Measurements from ENCODE around the gene FBN3. TPM values are rescaled to one million over a fixed set of nuclear protein-coding genes. Genes with fewer than 3 reads are reported as not detected.

Gene FBN3
- total RNA-seq, 4 donors from 2014 or later = 0.15 TPM; not detected in 3

DNA sequence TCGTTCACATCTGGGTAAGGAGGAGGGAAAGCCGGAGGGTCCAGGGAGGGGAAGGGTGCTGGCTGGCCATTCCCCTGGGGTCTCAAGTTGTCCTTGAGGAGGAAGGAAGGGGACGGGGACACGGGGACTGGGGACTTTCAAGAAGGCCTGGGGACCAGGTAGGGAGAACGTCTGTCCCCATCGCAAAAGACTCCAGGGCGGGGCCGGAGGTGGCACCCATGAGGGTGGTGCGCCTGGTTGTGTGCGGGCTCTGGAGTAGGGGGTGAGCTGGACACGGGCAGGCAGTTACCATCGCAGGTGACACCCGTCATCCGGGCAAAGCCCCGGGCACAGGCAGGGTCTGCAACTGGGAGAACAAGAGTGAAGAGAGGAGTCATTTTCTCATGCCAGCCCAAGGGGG is 23.4 kb downstream of the FBN3 start:
- H3K4me1 ChIP-seq = no peaks in the 10 kb centered on the region
- H3K36me3 ChIP-seq = no peaks in the 10 kb centered on the region
- in situ Hi-C loops (cut with MboI; ENCODE audit: low sequenced_read_pairs in 4 of 4) (no loop called here), intact Hi-C loops (cut with DNase I; ENCODE audit: low total_unique reads) (no loop called here)
- no peaks in the 10 kb centered on the region for H3K9me3 ChIP-seq
- ATAC-seq (no peak), DNase-seq (no peak)
- no peak overlapping the region for H3K27ac ChIP-seq
- TF ChIP-seq, protein P1, sequence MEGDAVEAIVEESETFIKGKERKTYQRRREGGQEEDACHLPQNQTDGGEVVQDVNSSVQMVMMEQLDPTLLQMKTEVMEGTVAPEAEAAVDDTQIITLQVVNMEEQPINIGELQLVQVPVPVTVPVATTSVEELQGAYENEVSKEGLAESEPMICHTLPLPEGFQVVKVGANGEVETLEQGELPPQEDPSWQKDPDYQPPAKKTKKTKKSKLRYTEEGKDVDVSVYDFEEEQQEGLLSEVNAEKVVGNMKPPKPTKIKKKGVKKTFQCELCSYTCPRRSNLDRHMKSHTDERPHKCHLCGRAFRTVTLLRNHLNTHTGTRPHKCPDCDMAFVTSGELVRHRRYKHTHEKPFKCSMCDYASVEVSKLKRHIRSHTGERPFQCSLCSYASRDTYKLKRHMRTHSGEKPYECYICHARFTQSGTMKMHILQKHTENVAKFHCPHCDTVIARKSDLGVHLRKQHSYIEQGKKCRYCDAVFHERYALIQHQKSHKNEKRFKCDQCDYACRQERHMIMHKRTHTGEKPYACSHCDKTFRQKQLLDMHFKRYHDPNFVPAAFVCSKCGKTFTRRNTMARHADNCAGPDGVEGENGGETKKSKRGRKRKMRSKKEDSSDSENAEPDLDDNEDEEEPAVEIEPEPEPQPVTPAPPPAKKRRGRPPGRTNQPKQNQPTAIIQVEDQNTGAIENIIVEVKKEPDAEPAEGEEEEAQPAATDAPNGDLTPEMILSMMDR (IDR thresholded peaks at IDR 0.05 in 4 of 5, conservative IDR thresholded peaks at IDR 0.05 in 1 of 5) = no peak
- no peak for TF ChIP-seq POLR2A (IDR thresholded peaks at IDR 0.05)
- no peaks in the 10 kb centered on the region for H3K27me3 ChIP-seq
- no peak overlapping the region for H3K4me3 ChIP-seq

DNA sequence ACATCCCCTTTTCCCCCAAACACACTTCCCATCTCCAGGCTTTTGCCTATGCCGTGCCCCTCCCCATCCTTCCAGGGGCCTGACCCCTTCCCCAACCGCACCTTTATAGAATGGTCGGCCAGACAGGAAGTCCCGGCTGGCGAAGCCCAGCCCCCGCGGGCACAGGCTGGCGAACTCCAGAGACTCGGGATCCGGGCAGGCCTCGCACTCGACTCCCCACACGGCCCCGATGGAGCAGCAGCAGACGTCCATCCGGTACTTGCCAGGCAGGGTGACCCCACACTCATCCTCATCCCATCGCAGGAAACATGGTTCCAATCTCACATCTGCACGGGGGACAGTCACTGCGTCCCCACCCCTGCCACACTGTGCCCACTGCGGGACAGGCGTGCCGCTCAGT is 25.7 kb downstream of the FBN3 start:
- Histone ChIP-seq H3K9me3 (no peaks in the 10 kb centered on the region), H3K4me3 (no peak overlapping the region), H3K36me3 (no peaks in the 10 kb centered on the region), H3K4me1 (no peaks in the 10 kb centered on the region), H3K27me3 (no peaks in the 10 kb centered on the region), H3K27ac (no peak overlapping the region)
- DNase-seq = no peak
- TF ChIP-seq POLR2A (IDR thresholded peaks at IDR 0.05) = no peak
- TF ChIP-seq, protein P1 (IDR thresholded peaks at IDR 0.05 in 4 of 5, conservative IDR thresholded peaks at IDR 0.05 in 1 of 5) = no peak
- ATAC-seq = no peak
- in situ Hi-C loops (cut with MboI; ENCODE audit: low sequenced_read_pairs in 4 of 4) (no loop called here), intact Hi-C loops (cut with DNase I; ENCODE audit: low total_unique reads) (no loop called here)

DNA sequence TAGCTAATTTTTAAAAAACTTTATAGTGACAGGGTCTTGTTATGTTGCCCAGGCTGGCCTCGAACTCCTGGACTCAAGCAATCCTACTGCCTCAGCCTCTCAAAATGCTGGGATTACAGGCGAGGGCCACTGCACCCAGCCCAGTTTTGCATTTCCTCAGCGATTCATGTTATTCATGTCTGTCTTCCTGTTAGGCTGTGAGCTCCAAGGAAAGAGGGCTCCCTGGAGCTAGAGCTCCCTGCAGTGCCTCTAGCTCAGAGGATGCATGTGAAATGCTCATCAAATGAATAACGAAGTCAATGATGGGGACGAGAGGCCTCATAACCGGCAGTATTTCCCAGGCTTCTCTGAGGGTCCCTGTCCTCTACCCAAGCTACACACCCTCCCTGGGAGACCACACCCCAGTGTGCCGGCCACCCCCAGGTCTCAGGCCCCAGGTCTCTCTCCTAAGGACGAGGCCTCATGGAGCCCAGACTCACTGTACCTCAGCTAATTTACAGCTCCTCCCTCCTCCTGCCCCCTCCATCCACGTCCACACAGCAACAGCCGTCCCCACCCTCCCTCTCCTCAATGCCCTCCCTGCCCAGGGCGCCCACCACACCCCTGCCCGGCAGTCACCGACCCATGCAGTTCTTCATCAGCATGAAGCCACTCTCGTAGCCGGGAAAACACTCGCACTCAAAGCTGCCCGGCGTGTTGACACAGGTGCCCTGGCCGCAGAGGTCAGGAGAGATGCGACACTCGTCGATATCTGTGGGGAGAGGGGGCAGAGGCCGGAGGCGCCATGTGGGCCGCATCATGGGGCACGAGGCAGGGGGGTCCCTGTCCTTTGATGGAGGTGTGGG is 28.5 kb downstream of the FBN3 start:
- no peak overlapping the region for H3K27ac ChIP-seq
- H3K4me3 ChIP-seq = no peak overlapping the region
- no peaks in the 10 kb centered on the region for H3K36me3 ChIP-seq
- TF ChIP-seq POLR2A (IDR thresholded peaks at IDR 0.05) = no peak
- TF ChIP-seq, protein P1 (IDR thresholded peaks at IDR 0.05 in 4 of 5, conservative IDR thresholded peaks at IDR 0.05 in 1 of 5) = no peak
- no peaks in the 10 kb centered on the region for H3K4me1 ChIP-seq
- intact Hi-C loops (cut with DNase I; ENCODE audit: low total_unique reads) (no loop called here), in situ Hi-C loops (cut with MboI; ENCODE audit: low sequenced_read_pairs in 4 of 4) (no loop called here)
- H3K9me3 ChIP-seq = no peaks in the 10 kb centered on the region
- no peak for ATAC-seq
- DNase-seq = no peak
- no peaks in the 10 kb centered on the region for H3K27me3 ChIP-seq

DNA sequence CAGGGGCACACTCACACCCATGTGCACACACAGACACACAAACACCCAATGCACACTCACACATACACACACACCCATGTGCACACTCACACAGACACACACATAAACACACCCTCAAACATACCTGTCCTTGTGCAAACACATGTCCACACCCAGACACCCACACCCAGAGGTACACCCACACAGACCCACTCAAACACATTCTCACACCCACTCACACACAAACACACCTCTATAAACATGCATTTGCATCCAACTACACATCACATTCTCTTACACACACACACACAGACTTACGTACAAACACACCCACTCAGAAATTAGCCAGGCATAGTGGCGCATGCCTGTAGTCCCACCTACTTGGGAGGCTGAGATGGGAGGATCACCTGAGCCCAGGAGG is 31.4 kb downstream of the FBN3 start:
- H3K4me3 ChIP-seq = no peak overlapping the region
- ATAC-seq = no peak
- no peaks in the 10 kb centered on the region for H3K4me1 ChIP-seq
- no peaks in the 10 kb centered on the region for H3K36me3 ChIP-seq
- DNase-seq = no peak
- H3K27me3 ChIP-seq = no peaks in the 10 kb centered on the region
- in situ Hi-C loops (cut with MboI; ENCODE audit: low sequenced_read_pairs in 4 of 4) = no loop called here
- H3K27ac ChIP-seq = no peak overlapping the region
- no peaks in the 10 kb centered on the region for H3K9me3 ChIP-seq
- intact Hi-C loops (cut with DNase I; ENCODE audit: low total_unique reads) = no loop called here
- TF ChIP-seq, protein P1 (IDR thresholded peaks at IDR 0.05 in 4 of 5, conservative IDR thresholded peaks at IDR 0.05 in 1 of 5) = no peak
- no peak for TF ChIP-seq POLR2A (IDR thresholded peaks at IDR 0.05)

Measured in gastrocnemius medialis (tissue), 4 donors.